Right lobe of liver (tissue), 4 donors: ENCODE results near the gene SMARCB1.

ENCODE experiments used
- CTCF ChIP-seq, 4 donors: fragments of 200-600 bp in 3 of 4; fragments of 450-650 bp in 1 of 4; IDR thresholded peaks; one replicate each; pipeline versions ENCODE4 v1.5.1 to v1.8.0; 2016 to 2022; ENCODE audit warnings: antibody characterized with exemption in 4 of 4, mild to moderate bottlenecking in 2 of 4
- POLR2A ChIP-seq: fragments of 450-650 bp; IDR thresholded peaks from one replicate; pipeline ENCODE4 v1.6.1; 2017; ENCODE audit warnings: antibody characterized with exemption, mild to moderate bottlenecking
- donor health status: DM: no; HTN: no; CAD: no.
- donor health status: DM: no; HTN: no; CAD: no.
- donor health status: DM: no; HTN: yes; CAD: no.

DNA sequence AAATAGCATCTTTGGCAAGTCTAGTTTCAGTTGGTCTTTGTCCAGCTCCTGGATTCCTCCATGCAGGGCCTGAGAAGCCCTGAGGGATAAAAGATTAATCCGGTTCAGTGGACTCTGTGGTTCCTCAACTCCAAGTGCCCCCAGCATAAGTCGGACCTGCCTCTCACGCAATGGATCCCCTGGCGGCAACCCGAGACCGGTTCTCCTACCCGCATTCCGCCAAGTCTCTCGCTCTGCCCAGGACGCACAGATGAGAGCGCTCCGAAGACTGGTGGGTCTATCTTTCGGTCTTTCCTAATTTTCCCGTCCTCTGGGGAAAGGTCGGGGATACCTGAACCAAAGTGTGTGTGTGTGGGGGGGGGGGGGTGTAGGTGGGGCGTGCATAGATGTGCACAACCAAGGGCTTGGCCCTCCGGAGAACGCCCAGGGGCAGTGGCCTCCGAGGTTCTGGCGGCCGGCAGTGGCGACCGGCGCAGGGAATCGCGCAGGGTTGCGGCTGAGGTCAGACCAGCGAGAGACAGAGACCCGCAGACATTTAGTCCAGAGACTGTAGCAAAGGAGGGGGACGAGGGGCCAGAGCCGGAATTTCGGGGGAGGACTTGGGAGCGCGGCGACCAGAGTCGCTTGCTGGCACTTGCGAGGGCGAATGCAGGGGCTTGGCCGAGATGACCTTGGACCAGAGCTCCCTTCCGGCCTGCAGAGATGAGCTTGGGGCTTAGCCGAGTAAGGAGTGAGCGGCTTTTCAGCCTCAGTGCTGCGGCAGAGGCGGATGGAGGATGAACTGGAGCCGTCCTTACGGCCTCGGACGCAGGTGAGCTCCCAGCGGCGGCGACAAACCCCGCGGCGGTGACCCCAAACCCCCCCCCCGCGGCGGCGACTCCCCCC is 70.2 kb downstream of the SMARCB1 start:
- no peak for TF ChIP-seq CTCF (IDR thresholded peaks at IDR 0.05)
- TF ChIP-seq POLR2A: no peak
